Cardiac fibroblast (primary cell): ENCODE data around the gene EMID1.
A peak's percentile ranks its signal among the peaks of the same experiment; 100 is the strongest.

ENCODE experiments used
- DNase-seq, 2 donors: peaks; one replicate each; pipeline versions ENCODE4 v3.0.0 to v3.0.0-alpha.2; 2010; ENCODE audit warnings: low read depth in 2 of 2
- H3K4me3 ChIP-seq, 2 donors: replicated peaks in 1 of 2; 1 replicate in 1 of 2; 2 replicates in 1 of 2; pipeline ENCODE4 v1.5.1; 2011; ENCODE audit warnings: low read depth in 2 of 2, low read length in 2 of 2, mild to moderate bottlenecking in 2 of 2, moderate library complexity in 1 of 2
- CTCF ChIP-seq: IDR thresholded peaks from one replicate; pipeline ENCODE4 v1.5.1; 2011; ENCODE audit warnings: low read depth, mild to moderate bottlenecking, low read length, inconsistent platforms

EMID1 gene

GRCh38 chr22:29204455-29205183 is 1.1 kb upstream of the EMID1 start:
- no peak for DNase-seq
- no peak for TF ChIP-seq CTCF
- H3K4me3 ChIP-seq, result no peak overlapping the region

- H3K4me3 ChIP-seq, result peak overlapping the region; percentile 33 to 36
- DNase-seq, result no peak
- TF ChIP-seq CTCF, result no peak
These were observed 473 bp upstream of the EMID1 start for GRCh38 chr22:29205252-29205593.

GRCh38 chr22:29206372-29207242 is 911 bp downstream of the EMID1 start:
- no peak for TF ChIP-seq CTCF
- H3K4me3 ChIP-seq, result peak overlapping the region; percentile 41 to 46
- no peak for DNase-seq

- no peak for DNase-seq
- no peak overlapping the region for H3K4me3 ChIP-seq
- TF ChIP-seq CTCF, result no peak
These were observed 1.5 kb downstream of the EMID1 start for GRCh38 chr22:29207243-29207550.

- DNase-seq, result no peak
- no peak for TF ChIP-seq CTCF
- H3K4me3 ChIP-seq, result no peak overlapping the region
These were observed 2.1 kb downstream of the EMID1 start for GRCh38 chr22:29207562-29208501.

GRCh38 chr22:29208502-29208862 is 2.8 kb downstream of the EMID1 start:
- DNase-seq, result no peak
- H3K4me3 ChIP-seq, result no peak overlapping the region
- TF ChIP-seq CTCF, result no peak
